Measurements from ENCODE around the gene RHCE.
"Not testable (repeated sequence)": the region's sequence is repeated elsewhere in the genome, so short reads cannot be mapped to it uniquely, and the experiment has no call there.

Gene RHCE

DNA sequence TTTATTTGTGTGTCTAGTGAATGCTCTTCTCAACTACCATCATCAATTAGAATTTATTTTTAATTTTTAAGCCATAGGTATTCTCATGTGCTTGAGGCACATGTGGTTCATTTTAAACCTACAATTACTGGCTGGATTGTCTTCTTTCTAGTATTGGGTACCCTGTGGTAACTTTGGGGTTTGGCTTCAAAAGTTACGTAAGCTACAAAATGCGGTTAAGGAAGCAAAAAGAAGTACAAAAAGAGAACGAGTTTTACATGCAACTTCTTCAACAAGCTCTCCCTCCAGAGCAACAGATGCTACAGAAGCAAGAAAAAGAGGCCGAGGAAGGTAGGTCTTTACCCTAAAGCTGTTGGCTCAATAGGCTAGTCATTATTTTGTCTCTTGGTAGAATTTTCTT is 35.9 kb upstream of the RHCE start:
- H3K27me3 ChIP-seq (ENCODE audit: control insufficient read depth in 2 of 2, insufficient read depth in 2 of 2, low read length in 2 of 2), result no peaks in the 10 kb centered on the region
- H3K36me3 ChIP-seq (ENCODE audit: control insufficient read depth in 2 of 2, insufficient read depth in 2 of 2, low read length in 2 of 2), result peaks cover 17 to 35% of the 10 kb centered on the region in 2 donors
- no peak overlapping the region for H3K4me3 ChIP-seq (ENCODE audit: low read length in 2 of 2)
- no peak overlapping the region for H3K9ac ChIP-seq (ENCODE audit: low read depth in 1 of 2, low read length in 2 of 2)
- no peaks in the 10 kb centered on the region for H3K9me3 ChIP-seq (ENCODE audit: control insufficient read depth in 2 of 2, low read length in 2 of 2)
- H3K27ac ChIP-seq (ENCODE audit: low read depth in 2 of 2, low read length in 2 of 2), result no peak overlapping the region
- no peaks in the 10 kb centered on the region for H3K4me1 ChIP-seq (ENCODE audit: control insufficient read depth in 2 of 2, insufficient read depth in 2 of 2, low read length in 2 of 2)

DNA sequence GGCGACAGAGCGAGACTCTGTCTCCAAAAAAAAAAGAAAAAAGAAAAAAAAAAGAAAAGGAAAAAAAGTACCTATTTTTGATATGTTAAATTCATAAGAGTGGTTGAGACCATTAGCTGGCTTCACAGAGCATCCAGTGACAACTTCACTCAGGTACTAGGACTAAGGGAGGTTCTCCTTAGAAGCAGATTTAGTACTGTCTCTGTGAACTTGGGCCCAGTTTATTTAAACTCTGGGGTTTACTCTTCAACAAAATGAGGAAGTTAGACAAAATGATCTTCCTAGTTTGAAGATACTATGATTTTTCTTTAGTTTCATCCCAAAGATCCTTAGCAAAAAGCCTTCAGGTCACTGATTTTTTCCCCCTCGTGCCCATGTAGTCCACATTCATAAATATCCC is 31.3 kb upstream of the RHCE start:
- H3K27me3 ChIP-seq (ENCODE audit: control insufficient read depth in 2 of 2, insufficient read depth in 2 of 2, low read length in 2 of 2), result no peaks in the 10 kb centered on the region
- H3K27ac ChIP-seq (ENCODE audit: low read depth in 2 of 2, low read length in 2 of 2), result no peak overlapping the region
- peaks cover 12 to 28% of the 10 kb centered on the region in 2 donors for H3K36me3 ChIP-seq (ENCODE audit: control insufficient read depth in 2 of 2, insufficient read depth in 2 of 2, low read length in 2 of 2)
- H3K9me3 ChIP-seq (ENCODE audit: control insufficient read depth in 2 of 2, low read length in 2 of 2), result no peaks in the 10 kb centered on the region
- no peaks in the 10 kb centered on the region for H3K4me1 ChIP-seq (ENCODE audit: control insufficient read depth in 2 of 2, insufficient read depth in 2 of 2, low read length in 2 of 2)
- no peak overlapping the region for H3K9ac ChIP-seq (ENCODE audit: low read depth in 1 of 2, low read length in 2 of 2)
- H3K4me3 ChIP-seq (ENCODE audit: low read length in 2 of 2), result no peak overlapping the region

DNA sequence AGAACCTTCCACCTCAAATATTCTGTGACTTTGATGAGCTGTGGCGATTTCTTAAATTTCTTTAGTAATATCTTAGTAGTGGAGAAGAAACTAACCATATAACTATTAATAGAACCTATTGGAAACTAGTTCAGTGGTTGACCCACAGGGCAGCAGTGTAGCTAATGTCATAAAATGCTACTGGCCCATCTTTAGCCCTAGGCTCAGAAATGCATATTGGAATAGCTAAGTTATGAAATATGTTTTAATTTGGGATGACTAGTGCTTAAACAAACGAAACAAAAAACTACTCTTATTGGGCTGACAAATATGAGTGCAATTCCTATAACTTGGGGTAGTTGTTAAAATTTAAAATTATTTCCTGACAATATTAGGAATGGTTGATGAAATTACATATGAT is 30.3 kb upstream of the RHCE start:
- no peak overlapping the region for H3K9ac ChIP-seq (ENCODE audit: low read depth in 1 of 2, low read length in 2 of 2)
- no peak overlapping the region for H3K27ac ChIP-seq (ENCODE audit: low read depth in 2 of 2, low read length in 2 of 2)
- no peaks in the 10 kb centered on the region for H3K4me1 ChIP-seq (ENCODE audit: control insufficient read depth in 2 of 2, insufficient read depth in 2 of 2, low read length in 2 of 2)
- no peaks in the 10 kb centered on the region for H3K27me3 ChIP-seq (ENCODE audit: control insufficient read depth in 2 of 2, insufficient read depth in 2 of 2, low read length in 2 of 2)
- H3K4me3 ChIP-seq (ENCODE audit: low read length in 2 of 2), result no peak overlapping the region
- peaks cover 10 to 24% of the 10 kb centered on the region in 2 donors for H3K36me3 ChIP-seq (ENCODE audit: control insufficient read depth in 2 of 2, insufficient read depth in 2 of 2, low read length in 2 of 2)
- no peaks in the 10 kb centered on the region for H3K9me3 ChIP-seq (ENCODE audit: control insufficient read depth in 2 of 2, low read length in 2 of 2)

DNA sequence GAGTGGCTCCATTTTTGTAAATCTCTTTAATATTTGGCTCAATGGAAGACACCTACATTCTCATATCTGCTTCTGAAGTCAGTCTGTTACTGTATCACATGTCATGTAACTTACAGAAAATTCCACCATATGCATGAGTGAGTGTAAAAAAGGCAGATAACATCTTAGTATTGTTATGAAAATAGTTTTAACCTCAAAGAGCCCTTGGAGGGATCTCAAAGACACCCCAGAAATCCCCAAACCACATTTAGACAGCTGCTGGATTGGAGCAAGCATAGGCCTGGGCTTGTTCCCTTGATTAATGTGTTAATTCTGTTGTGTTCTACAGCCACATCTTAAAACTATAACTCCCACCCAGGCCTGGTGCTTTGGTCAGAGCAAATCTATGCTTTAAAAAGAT is 26.9 kb upstream of the RHCE start:
- Histone ChIP-seq H3K27ac (ENCODE audit: low read depth in 2 of 2, low read length in 2 of 2) (no peak overlapping the region), H3K9me3 (ENCODE audit: control insufficient read depth in 2 of 2, low read length in 2 of 2) (no peaks in the 10 kb centered on the region), H3K4me3 (ENCODE audit: low read length in 2 of 2) (no peak overlapping the region), H3K9ac (ENCODE audit: low read depth in 1 of 2, low read length in 2 of 2) (no peak overlapping the region), H3K4me1 (ENCODE audit: control insufficient read depth in 2 of 2, insufficient read depth in 2 of 2, low read length in 2 of 2) (no peaks in the 10 kb centered on the region), H3K36me3 (ENCODE audit: control insufficient read depth in 2 of 2, insufficient read depth in 2 of 2, low read length in 2 of 2) (peaks cover 10 to 16% of the 10 kb centered on the region in 2 donors), H3K27me3 (ENCODE audit: control insufficient read depth in 2 of 2, insufficient read depth in 2 of 2, low read length in 2 of 2) (no peaks in the 10 kb centered on the region)

DNA sequence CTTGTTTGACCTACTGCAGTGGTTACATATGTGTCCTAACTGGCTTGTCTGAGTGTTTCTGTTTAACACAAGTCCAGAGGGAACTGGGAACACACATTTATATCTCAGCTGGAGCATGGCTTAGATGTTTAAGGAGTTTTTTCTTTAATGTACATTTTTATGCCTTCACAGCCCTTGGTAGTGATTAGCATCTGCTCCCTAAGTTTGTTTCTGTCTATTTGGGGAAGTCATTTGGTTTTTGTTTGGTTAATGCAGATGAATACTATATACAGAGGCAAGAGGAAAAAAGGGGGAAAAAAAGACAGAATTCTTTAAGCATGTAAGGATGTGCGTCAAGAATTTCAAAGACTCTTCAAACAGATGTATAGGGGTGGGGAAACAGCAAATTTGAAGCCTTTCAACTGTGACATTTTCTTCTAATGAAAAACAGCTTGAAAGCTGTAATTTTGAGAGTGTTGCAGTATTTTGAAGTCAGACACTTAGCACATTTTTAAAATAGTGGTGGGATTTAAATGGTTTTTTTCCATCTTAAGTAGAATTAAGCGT is 25.4 kb upstream of the RHCE start:
- Histone ChIP-seq H3K9me3 (ENCODE audit: control insufficient read depth in 2 of 2, low read length in 2 of 2) (no peaks in the 10 kb centered on the region), H3K36me3 (ENCODE audit: control insufficient read depth in 2 of 2, insufficient read depth in 2 of 2, low read length in 2 of 2) (peaks cover 10 to 16% of the 10 kb centered on the region in 2 donors), H3K27me3 (ENCODE audit: control insufficient read depth in 2 of 2, insufficient read depth in 2 of 2, low read length in 2 of 2) (no peaks in the 10 kb centered on the region), H3K9ac (ENCODE audit: low read depth in 1 of 2, low read length in 2 of 2) (no peak overlapping the region), H3K4me3 (ENCODE audit: low read length in 2 of 2) (no peak overlapping the region), H3K27ac (ENCODE audit: low read depth in 2 of 2, low read length in 2 of 2) (no peak overlapping the region), H3K4me1 (ENCODE audit: control insufficient read depth in 2 of 2, insufficient read depth in 2 of 2, low read length in 2 of 2) (no peaks in the 10 kb centered on the region)

DNA sequence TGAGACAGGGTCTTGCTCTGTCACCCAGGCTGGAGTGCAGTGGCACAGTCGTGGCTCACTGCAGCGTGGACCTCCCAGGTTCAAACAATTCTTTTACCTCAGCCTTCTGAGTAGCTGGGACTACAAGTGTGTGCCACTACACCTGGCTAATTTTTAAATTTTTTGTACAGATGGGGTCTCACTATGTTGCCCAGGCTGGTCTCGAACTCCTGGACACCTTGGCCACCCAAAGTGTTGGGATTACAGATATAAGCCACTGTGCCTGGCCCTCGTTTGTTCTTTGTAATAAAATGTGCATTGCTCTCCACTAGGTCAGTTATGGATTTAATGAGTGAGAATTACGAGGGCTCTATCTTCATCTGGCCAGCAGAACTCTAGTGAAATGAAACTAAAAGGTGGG is 24.0 kb upstream of the RHCE start:
- peaks cover 3 to 13% of the 10 kb centered on the region in 2 donors for H3K36me3 ChIP-seq (ENCODE audit: control insufficient read depth in 2 of 2, insufficient read depth in 2 of 2, low read length in 2 of 2)
- H3K27ac ChIP-seq (ENCODE audit: low read depth in 2 of 2, low read length in 2 of 2); H3K27me3 ChIP-seq (ENCODE audit: control insufficient read depth in 2 of 2, insufficient read depth in 2 of 2, low read length in 2 of 2); H3K9ac ChIP-seq (ENCODE audit: low read depth in 1 of 2, low read length in 2 of 2); H3K4me1 ChIP-seq (ENCODE audit: control insufficient read depth in 2 of 2, insufficient read depth in 2 of 2, low read length in 2 of 2); H3K4me3 ChIP-seq (ENCODE audit: low read length in 2 of 2); H3K9me3 ChIP-seq (ENCODE audit: control insufficient read depth in 2 of 2, low read length in 2 of 2): not testable (repeated sequence)

DNA sequence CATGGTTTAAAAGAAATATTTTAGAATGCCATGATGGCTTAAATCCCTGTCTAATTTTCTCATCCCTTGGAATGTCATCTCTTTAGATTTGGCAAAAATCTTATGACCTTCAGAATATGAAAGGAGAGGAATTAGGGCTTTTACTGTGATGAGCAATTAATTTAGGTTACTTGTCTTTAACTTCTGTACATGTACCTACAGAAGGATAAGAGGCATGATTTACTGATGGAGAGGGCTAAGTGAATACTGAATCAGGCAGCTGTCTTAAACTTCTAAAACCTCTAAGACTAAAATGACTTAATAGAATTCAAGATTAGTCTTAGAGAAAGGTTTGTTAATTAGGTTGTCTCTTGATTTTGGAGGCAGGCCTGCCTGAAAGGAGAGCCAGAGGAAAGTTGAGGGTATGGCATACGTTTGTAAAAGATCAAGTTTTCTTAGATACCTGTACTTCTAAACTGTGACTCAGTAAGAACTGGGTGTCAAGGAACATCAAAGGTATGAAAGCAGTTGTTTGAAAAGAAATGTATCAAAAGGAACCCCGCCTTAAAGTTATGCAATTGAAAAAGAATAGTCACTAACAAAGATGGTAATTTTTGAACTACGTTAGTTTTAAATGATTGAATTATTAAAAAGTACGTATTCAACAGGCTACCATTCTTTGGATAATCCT is 22.5 kb upstream of the RHCE start:
- no peak overlapping the region for H3K4me3 ChIP-seq (ENCODE audit: low read length in 2 of 2)
- no peak overlapping the region for H3K9ac ChIP-seq (ENCODE audit: low read depth in 1 of 2, low read length in 2 of 2)
- no peaks in the 10 kb centered on the region for H3K4me1 ChIP-seq (ENCODE audit: control insufficient read depth in 2 of 2, insufficient read depth in 2 of 2, low read length in 2 of 2)
- no peak overlapping the region for H3K27ac ChIP-seq (ENCODE audit: low read depth in 2 of 2, low read length in 2 of 2)
- no peaks in the 10 kb centered on the region for H3K27me3 ChIP-seq (ENCODE audit: control insufficient read depth in 2 of 2, insufficient read depth in 2 of 2, low read length in 2 of 2)
- no peaks in the 10 kb centered on the region for H3K9me3 ChIP-seq (ENCODE audit: control insufficient read depth in 2 of 2, low read length in 2 of 2)
- peaks cover 3 to 13% of the 10 kb centered on the region in 2 donors for H3K36me3 ChIP-seq (ENCODE audit: control insufficient read depth in 2 of 2, insufficient read depth in 2 of 2, low read length in 2 of 2)

DNA sequence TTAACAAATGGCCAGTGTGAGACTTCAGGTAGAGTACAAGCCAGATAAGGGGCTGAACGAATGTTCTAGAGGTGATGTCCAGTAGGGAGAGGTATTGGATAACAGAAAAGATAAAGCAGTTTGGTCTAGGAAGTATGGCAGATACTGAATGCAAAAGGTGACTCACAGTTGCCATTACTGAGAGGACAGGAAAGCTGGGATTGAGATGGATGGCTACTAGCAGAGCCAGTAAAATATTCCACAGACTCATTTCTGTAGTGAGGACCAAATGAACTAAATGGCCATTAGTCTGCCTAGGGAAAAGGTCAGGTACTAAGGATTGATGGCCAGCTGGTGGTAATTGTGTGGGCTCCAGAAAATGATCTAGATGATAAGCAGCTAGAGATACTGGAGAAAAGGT is 21.6 kb upstream of the RHCE start:
- no peaks in the 10 kb centered on the region for H3K9me3 ChIP-seq (ENCODE audit: control insufficient read depth in 2 of 2, low read length in 2 of 2)
- no peaks in the 10 kb centered on the region for H3K27me3 ChIP-seq (ENCODE audit: control insufficient read depth in 2 of 2, insufficient read depth in 2 of 2, low read length in 2 of 2)
- no peak overlapping the region for H3K27ac ChIP-seq (ENCODE audit: low read depth in 2 of 2, low read length in 2 of 2)
- H3K9ac ChIP-seq (ENCODE audit: low read depth in 1 of 2, low read length in 2 of 2), result no peak overlapping the region
- H3K36me3 ChIP-seq (ENCODE audit: control insufficient read depth in 2 of 2, insufficient read depth in 2 of 2, low read length in 2 of 2), result peaks cover 3 to 5% of the 10 kb centered on the region in 2 donors
- H3K4me3 ChIP-seq (ENCODE audit: low read length in 2 of 2), result no peak overlapping the region
- H3K4me1 ChIP-seq (ENCODE audit: control insufficient read depth in 2 of 2, insufficient read depth in 2 of 2, low read length in 2 of 2), result no peaks in the 10 kb centered on the region

DNA sequence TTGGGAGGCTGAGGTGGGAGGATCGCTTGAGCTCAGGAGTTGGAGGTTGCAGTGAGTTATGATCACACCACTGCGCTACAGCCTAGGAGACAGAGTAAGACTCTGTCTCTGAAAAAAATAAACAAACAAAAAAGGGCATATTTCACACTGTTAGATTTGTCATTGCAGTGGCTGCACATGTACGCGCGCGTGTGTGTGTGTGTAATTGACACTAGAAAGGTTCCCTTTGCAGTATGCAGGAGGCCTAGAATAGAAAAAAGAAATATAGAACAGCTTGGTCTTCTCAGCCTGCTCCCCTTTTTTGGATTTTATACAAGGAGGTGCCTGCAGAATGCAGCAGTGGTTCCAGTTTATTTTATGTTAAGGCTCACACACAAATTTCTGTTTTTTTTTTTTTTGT is 18.7 kb upstream of the RHCE start:
- no peak overlapping the region for H3K9ac ChIP-seq (ENCODE audit: low read depth in 1 of 2, low read length in 2 of 2)
- no peak overlapping the region for H3K27ac ChIP-seq (ENCODE audit: low read depth in 2 of 2, low read length in 2 of 2)
- H3K4me1 ChIP-seq (ENCODE audit: control insufficient read depth in 2 of 2, insufficient read depth in 2 of 2, low read length in 2 of 2), result no peaks in the 10 kb centered on the region
- H3K9me3 ChIP-seq (ENCODE audit: control insufficient read depth in 2 of 2, low read length in 2 of 2), result no peaks in the 10 kb centered on the region
- no peaks in the 10 kb centered on the region for H3K27me3 ChIP-seq (ENCODE audit: control insufficient read depth in 2 of 2, insufficient read depth in 2 of 2, low read length in 2 of 2)
- H3K36me3 ChIP-seq (ENCODE audit: control insufficient read depth in 2 of 2, insufficient read depth in 2 of 2, low read length in 2 of 2), result no peaks in the 10 kb centered on the region
- no peak overlapping the region for H3K4me3 ChIP-seq (ENCODE audit: low read length in 2 of 2)

DNA sequence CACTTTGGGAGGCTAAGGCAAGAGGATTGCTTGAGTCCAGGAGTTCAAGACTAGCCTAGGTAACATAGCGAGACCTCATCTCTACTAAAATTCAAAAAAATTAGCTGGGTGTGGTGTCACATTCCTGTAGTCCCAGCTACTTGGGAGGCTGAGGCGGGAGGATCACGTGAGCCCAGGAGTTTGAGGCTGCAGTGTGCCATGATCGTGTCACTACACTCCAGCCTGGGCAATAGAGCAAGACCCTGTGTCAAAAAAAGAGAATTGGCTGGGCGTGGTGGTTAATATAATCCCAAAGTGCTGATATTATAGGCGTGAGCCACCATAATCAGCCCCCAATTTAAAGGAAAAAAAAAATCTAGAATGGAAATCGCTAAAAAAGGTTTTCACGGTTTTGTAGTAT is 17.0 kb upstream of the RHCE start:
- no peak overlapping the region for H3K4me3 ChIP-seq (ENCODE audit: low read length in 2 of 2)
- H3K27ac ChIP-seq (ENCODE audit: low read depth in 2 of 2, low read length in 2 of 2), result no peak overlapping the region
- H3K36me3 ChIP-seq (ENCODE audit: control insufficient read depth in 2 of 2, insufficient read depth in 2 of 2, low read length in 2 of 2), result no peaks in the 10 kb centered on the region
- no peak overlapping the region for H3K9ac ChIP-seq (ENCODE audit: low read depth in 1 of 2, low read length in 2 of 2)
- H3K27me3 ChIP-seq (ENCODE audit: control insufficient read depth in 2 of 2, insufficient read depth in 2 of 2, low read length in 2 of 2), result no peaks in the 10 kb centered on the region
- no peaks in the 10 kb centered on the region for H3K9me3 ChIP-seq (ENCODE audit: control insufficient read depth in 2 of 2, low read length in 2 of 2)
- no peaks in the 10 kb centered on the region for H3K4me1 ChIP-seq (ENCODE audit: control insufficient read depth in 2 of 2, insufficient read depth in 2 of 2, low read length in 2 of 2)

All from mucosa of rectum (tissue), 2 donors.